GM21360 (cell line): ENCODE results near the gene IPO4.

Source experiments
- ATAC-seq: cut with Tn5 transposase; IDR thresholded peaks from one replicate; pipeline ENCODE4 v1.9.1; 2021; ENCODE audit warnings: mild to moderate bottlenecking, moderate library complexity; ENCODE audit not compliant: unreplicated experiment

IPO4 gene

DNA sequence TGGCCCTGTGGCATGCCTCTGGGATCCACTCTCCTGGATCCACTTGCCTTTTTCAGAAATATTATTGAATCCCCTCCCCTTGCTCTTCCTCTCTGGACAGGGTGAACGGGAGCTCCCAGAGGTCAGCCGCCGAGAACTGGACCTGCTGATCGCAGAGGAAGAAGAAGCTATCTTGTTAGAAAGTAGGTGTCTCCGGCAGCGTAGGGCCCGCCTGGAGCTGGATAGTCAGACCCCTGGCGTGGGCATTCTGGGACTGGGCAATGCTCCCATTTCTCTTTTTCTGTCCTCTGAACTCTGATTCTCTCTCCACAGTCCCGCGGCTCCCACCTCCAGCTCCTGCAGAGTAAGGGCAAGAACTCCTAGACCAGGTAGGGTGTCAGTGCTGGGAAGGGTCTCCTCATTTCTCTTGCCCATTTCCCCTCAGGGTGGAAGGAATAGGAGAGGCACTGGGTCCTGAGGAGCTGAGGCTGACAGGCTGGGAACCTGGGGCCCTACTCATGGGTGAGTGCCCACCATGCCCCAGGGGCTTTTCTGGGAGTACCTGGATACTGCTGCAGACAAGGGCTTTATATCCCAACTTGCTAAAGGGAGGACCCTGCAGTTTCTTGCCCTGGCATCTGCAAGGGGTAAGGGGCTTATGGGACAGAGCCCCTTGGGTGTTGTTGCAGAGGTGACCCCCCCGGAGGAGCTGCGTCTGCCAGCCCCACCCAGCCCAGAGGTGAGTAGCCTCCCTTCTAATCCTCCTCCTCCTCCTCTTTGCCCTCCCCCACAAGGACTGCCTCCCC is 11.4 kb downstream of the IPO4 start:
- no peak for ATAC-seq

DNA sequence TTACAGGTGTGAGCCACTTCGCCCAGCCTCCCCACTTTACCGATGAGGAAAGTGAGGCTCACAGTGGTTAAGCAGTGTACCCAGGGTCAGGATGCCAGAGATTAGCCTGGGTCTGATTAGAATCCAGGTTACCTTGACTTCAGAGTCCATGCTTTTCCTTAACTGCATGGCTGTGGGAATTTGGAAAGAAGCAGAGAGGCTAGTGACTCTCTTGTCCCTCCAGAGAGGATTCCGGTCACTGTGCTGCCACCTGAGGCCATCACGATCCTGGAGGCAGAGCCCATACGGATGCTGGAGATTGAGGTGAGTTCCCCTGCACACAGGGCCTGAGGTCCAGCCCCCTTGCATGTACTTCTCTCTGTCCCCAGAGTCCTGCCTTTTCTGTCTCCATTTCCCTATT is 12.0 kb downstream of the IPO4 start:
- ATAC-seq = no peak

DNA sequence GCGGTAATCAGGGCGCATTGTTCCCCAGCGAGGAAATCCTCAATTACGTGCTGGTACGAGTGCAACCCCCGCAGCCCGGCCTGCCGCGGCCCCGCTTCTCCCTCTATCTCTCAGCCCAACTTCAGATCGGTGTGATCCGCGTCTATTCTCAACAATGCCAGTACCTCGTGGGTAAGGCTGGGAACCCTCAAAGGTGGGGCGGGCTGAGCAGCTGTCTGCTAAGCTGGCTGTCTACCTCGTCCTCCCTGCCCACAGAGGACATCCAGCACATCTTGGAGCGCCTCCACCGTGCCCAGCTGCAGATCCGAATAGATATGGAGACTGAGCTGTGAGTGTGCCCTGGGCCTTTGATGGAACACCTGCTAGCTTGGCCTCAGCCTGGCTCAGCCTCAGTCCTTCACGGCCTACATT is 15.7 kb downstream of the IPO4 start:
- no peak for ATAC-seq

DNA sequence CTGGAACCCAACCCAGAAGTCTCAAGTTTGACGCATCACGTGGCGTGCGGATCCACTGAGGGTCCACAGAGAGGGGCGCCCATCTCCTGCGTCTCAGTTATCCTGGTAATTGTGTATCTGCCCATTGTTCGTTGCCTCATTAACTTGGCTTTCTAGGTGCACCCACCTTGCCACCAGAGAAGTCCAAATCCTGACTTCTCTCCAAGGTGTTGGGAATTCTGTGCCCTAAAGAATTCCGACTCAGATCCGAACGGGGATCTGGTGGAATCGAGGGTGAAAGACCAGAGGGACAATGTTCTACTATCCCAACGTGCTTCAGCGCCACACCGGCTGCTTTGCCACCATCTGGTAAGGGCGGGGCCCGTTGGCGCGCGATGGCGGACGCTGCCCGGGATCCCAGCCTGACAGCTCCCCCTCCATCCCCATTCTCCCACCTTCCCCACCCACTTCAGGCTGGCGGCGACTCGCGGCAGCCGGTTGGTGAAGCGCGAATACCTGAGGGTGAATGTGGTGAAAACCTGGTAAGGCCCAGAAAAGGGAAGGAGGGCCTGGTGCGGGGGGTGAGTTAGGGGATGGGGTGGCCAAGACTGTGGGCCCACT is 16.3 kb downstream of the IPO4 start:
- no peak for ATAC-seq

DNA sequence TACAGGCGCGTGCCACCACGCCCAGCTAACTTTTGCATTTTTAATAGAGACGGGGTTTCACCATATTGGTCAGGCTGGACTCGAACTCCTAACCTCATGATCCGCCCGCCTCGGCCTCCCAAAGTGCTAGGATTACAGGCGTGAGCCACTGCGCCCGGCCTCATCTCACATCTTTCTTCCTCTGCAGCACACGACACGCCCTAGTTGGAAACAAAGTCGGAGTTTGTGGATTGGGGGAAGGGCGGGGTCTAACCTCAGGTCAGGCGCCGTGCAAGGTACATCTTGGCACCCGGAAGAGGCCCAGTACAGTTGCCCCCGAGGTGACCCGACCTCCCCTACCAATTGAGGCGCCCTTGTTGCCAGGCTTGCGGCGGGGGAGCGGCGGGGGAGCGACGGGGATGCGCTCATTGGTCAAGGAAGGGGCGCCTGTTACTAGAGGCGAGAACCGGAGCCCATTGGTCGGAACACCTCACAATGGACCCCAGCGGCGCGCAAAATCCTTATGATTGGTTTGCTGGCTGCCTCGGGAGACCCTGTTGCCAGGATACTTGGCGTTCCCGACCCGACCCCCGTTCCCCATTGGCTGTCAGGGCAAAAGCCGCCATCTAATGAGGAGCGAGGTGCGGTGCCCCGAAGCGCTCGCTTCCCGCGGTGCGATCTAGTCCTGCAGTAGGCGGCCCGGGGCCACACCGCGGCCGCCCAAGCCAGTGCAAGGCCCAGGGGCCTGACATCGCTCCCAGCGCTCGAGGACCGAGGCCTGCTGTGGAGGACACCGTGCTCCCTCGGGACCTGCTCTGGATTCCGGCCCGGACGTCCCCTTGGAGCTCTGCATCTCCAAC is 17.0 kb downstream of the IPO4 start, which contains the start of gene REC8:
TSS of gene REC8 (plus strand) at position 659 of the 839 bp plus-strand sequence. CDS start 473 bp downstream, outside the sequence.
- peak; percentile 70 for ATAC-seq

DNA sequence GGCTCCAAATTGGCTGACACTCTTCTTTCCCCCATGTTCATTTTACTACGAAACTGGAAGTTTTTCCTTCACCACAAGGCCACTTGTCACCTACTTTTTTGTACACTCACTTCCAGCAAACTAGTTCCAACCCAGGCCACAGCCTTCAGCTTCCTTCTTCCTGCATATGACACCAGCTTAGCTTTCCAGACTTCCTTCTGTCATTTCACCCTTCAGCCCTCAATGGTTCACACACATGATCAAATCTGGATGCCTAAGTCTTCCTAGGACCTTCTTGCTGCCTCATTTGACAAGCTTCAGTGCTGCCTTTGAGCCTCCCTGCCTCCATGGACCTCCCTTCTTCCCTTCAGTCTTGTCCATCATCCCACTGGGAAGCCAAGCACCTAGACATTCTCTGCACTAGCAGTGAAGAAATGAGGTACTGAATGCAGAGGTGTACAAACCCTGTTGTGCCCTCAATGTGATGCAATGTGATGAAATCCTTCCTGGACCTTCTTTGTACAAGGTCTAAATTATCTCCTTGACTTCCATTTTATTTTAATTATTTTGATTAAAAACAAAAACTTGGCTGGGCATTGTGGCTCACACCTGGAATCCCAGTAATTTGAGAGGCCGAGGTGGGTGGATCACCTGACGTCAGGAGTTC is 21.0 kb downstream of the IPO4 start:
- ATAC-seq = no peak

DNA sequence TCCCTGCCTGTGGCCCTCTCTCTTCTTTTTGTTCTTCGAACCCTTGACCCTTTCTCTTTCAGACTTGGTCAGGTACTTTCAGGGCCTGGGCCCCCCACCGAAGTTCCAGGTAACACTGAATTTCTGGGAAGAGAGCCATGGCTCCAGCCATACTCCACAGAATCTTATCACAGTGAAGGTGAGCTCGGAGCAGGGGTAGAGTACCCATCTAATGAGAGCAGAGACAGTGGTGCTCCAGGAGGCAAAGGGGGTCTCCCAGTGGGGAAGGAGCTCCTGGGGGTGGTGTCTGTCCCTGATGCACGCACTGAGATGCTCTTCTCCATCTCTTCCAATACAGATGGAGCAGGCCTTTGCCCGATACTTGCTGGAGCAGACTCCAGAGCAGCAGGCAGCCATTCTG is 22.8 kb downstream of the IPO4 start:
- no peak for ATAC-seq

DNA sequence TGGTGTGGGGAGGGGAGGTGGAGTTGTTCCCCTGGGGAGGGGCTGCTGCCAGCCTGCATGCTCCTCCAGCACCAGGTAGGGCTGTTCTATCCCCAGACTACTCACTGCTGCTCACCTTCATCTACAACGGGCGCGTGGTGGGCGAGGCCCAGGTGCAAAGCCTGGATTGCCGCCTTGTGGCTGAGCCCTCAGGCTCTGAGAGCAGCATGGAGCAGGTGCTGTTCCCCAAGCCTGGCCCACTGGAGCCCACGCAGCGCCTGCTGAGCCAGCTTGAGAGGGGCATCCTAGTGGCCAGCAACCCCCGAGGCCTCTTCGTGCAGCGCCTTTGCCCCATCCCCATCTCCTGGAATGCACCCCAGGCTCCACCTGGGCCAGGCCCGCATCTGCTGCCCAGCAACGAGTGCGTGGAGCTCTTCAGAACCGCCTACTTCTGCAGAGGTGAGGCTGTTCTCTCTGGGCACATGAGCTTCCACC is 24.1 kb downstream of the IPO4 start:
- ATAC-seq = no peak

DNA sequence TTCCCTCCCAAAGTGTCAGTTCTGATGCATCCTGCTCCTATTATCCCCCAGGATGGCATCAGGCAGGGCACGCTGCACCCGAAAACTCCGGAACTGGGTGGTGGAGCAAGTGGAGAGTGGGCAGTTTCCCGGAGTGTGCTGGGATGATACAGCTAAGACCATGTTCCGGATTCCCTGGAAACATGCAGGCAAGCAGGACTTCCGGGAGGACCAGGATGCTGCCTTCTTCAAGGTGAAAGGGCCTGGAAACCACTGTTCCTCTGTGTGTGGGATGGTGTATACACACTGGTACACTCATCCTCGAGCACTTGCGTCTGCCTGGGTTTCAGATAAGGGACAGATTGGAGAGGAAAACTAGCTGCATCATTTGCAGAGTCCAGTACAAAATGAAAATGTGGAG is 26.5 kb downstream of the IPO4 start:
- ATAC-seq = no peak

DNA sequence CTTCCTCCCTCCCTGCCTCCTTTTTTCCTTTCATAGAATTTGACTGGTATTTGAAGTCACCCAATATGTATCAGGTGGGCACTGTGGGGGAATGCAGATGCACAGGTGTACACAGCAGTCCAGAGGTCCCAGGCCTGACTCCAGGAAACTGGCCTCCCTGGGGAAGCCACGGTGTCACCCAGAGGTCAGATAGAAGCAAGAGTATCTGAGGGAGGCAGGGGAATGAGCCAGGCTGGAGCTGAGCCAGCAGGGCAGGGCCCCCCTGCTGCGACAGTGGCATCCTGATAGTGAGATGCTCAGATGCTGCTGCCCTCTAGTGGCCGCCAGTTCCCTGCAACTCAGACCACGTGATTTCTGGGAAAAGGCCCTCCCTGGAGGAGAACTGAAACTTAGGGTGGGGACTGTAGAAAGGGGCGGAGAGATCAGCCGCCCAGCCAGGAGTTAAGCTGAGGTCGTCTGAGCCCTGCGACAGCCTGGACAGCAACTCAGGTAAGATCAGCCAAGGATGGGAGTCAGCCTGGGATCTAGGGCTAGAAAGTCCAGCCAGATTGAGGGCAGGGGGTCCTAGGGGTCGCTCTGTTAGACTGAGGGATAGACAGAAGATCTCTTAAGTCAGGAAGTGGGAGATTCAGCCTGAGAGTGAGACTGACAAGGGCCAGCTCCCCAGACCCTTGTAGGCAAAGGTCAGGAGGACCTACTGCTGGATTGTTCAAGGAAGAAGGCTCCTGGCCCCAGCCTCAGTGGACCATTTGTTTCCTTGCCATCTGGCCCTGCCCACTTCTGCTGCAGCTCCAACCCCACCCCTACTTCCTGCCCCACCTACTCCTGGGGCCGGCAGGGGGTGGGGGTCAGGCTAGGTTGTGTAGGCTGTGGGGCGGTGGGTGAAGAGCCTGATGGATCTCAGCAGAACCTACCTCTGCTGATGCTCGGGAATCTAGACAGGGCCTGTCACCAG is 27.5 kb downstream of the IPO4 start, which contains the start of gene IRF9:
TSS of gene IRF9 (plus strand) at position 416 of the 955 bp plus-strand sequence. CDS start 880 bp downstream, outside the sequence.
- peak; percentile 75 for ATAC-seq

DNA sequence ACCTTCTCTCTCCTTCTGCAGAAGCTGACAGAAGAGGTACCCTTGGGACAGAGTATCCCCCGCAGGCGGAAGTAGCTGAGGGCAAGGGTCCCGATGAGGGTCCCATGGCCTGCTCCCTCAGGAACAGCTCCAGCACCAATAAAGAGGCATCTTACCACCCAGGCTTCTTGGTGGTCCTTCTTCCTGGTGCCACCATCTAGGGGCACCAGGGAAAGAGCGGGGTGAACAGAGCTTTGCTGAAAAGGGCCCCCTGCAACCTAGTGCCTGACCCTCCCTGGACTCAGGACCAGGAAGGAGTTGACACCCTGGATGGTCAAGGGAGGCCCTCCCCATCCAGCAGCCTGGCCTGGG is 28.1 kb downstream of the IPO4 start:
- ATAC-seq = no peak

DNA sequence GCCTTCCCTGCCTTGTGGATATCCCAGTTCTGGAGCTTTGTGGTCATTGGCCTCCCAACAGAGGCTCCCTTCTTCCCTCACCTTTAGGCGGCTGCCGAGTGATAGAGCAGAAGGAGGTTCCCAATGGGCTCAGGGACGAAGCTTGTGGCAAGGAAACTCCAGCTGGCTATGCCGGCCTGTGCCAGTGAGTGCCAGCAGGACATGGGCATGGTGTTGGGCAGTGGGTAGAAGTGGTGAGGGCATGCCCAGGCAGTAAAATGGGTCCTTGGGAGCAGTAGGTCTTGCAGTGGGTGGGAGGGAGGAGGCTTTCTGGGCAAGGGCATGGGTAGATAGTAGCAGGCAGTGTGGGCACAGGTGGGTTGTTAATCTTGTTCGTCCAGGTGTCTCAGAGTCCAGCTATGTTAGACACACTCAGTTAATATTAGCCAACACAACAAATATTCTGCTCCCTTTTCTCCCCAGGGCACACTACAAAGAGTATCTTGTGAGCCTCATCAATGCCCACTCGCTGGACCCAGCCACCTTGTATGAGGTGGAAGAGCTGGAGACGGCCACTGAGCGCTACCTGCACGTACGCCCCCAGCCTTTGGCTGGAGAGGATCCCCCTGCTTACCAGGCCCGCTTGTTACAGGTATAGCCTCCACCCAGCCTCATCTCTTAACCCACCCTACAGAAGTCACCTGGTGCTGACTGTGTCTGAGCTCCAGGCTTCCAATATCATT is 28.7 kb downstream of the IPO4 start:
- no peak for ATAC-seq

DNA sequence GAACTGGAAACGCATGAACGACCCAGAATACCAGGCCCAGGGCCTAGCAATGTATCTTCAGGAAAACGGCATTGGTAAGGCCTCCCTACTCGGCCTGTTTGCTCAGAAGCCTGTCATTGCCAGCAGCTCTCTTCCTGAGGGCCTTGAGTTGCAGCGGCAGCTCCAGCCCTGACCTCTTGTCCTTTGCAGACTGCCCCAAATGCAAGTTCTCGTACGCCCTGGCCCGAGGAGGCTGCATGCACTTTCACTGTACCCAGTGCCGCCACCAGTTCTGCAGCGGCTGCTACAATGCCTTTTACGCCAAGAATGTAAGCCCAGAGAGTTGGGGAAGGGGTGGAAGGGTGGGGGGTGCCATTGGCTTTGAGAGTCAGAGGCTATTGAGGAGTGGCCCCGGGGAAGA is 31.3 kb downstream of the IPO4 start:
- ATAC-seq = no peak

DNA sequence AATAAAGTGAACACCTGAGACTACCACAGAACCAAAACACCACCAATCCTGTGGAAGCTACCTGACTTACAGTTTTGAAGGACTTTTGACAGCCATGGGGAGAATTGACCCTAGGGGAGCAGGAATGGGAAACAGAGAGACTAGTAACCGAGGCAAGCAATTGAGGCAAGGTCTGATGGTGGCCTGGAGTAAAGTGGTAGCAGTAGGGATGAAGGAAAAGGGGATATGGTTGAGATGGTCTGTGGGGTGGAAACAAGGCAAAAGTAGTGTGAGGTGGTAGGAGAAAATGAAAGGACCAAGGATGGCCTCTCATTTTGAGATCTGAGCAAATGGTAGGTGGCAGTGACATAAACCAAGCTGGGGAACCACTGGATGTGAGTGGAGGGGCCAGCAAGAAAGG is 31.8 kb downstream of the IPO4 start:
- ATAC-seq = no peak

DNA sequence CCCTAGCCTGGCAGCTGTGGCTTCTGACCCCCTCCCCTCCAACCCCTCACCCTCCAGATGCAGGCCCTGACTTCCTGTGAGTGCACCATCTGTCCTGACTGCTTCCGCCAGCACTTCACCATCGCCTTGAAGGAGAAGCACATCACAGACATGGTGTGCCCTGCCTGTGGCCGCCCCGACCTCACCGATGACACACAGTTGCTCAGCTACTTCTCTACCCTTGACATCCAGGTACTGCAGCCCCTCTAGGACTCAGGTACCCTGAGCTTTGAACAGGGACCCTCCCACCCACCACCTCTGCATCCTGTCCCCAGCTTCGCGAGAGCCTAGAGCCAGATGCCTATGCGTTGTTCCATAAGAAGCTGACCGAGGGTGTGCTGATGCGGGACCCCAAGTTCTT is 33.5 kb downstream of the IPO4 start:
- no peak for ATAC-seq

DNA sequence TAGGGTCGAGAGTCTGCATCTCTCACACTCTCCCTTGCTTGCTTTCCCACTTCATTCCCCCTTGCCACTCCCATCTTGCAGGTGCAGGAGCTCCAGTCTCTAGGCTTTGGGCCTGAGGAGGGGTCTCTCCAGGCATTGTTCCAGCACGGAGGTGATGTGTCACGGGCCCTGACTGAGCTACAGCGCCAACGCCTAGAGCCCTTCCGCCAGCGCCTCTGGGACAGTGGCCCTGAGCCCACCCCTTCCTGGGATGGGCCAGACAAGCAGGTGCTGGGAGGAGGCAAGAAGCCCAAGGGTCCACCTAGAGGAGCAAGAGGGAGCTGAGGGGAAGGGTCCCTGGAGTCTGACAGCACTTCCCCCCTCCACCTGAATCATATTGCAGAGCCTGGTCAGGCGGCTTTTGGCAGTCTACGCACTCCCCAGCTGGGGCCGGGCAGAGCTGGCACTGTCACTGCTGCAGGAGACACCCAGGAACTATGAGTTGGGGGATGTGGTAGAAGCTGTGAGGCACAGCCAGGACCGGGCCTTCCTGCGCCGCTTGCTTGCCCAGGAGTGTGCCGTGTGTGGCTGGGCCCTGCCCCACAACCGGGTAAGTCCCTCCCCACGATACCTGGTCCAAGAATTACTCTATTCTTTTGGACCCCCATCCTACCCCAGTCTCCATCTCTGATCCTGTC is 37.1 kb downstream of the IPO4 start:
- no peak for ATAC-seq

DNA sequence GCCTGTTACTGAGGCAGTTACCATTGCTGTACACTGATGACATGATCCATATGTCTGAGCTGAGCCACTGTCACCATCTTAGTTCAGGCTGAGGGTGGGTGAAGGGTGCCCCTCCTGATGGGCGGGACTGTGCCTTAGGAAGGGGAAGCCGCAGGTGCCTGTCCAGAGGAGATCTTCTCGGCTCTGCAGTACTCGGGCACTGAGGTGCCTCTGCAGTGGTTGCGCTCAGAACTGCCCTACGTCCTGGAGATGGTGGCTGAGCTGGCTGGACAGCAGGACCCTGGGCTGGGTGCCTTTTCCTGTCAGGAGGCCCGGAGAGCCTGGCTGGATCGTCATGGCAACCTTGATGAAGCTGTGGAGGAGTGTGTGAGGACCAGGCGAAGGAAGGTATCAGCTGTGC is 37.6 kb downstream of the IPO4 start:
- ATAC-seq = no peak

DNA sequence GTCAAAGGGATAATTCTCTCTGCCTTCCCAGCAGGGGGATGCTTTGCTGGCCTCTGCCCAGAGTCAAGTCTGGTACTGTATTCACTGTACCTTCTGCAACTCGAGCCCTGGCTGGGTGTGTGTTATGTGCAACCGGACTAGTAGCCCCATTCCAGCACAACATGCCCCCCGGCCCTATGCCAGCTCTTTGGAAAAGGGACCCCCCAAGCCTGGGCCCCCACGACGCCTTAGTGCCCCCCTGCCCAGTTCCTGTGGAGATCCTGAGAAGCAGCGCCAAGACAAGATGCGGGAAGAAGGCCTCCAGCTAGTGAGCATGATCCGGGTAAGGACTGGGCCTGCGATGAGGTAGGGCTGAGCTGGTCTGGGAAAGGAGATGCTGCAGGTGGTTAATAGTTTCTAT is 38.0 kb downstream of the IPO4 start:
- no peak for ATAC-seq

DNA sequence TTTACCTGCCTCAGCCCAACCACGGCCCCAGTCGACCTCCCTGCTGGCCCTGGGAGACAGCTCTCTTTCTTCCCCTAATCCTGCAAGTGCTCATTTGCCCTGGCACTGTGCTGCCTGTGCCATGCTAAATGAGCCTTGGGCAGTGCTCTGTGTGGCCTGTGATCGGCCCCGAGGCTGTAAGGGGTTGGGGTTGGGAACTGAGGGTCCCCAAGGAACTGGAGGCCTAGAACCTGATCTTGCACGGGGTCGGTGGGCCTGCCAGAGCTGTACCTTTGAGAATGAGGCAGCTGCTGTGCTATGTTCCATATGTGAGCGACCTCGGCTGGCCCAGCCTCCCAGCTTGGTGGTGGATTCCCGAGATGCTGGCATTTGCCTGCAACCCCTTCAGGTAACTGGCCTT is 38.6 kb downstream of the IPO4 start:
- no peak for ATAC-seq
